Activated B cell treated with CpG ODN at 0.5 μM for 24 hours (primary cell): ENCODE measurements around the gene RAB3IL1. TPM values are rescaled to one million over a fixed set of nuclear protein-coding genes. Genes with fewer than 3 reads are reported as not detected.

Experiments
- ATAC-seq: fragments of 200-7000 bp; cut with Tn5 transposase; one replicate; pipeline ENCODE4 v1.10.0; 2021; ENCODE audit warnings: low read depth, mild to moderate bottlenecking, moderate library complexity
- CTCF ChIA-PET: fragments of 350-600 bp; sonication (Branson Sonifier 250); formaldehyde crosslinking; loops from one replicate; lab custom pipeline; 2021; ENCODE audit warnings: antibody characterized with exemption; lab: Charles Lee
- POLR2A ChIA-PET: fragments of 350-600 bp; sonication (Branson Sonifier 250); formaldehyde crosslinking; loops from one replicate; lab custom pipeline; 2021; ENCODE audit warnings: antibody characterized with exemption; lab: Charles Lee
- DNase-seq: peaks from one replicate; pipeline ENCODE4 v3.0.0; 2022
- H3K27ac Mint-ChIP-seq: one replicate; pipeline ENCODE4 v1.8.0; 2020; ENCODE audit warnings: mixed read lengths
- H3K27me3 Mint-ChIP-seq: one replicate; pipeline ENCODE4 v1.8.0; 2021; ENCODE audit warnings: mixed read lengths
- H3K36me3 Mint-ChIP-seq: one replicate; pipeline ENCODE4 v1.8.0; 2021; ENCODE audit warnings: low read depth, mixed read lengths
- H3K4me1 Mint-ChIP-seq: one replicate; pipeline ENCODE4 v1.8.0; 2021; ENCODE audit warnings: mixed read lengths
- H3K4me3 Mint-ChIP-seq: one replicate; pipeline ENCODE4 v1.8.0; 2020; ENCODE audit warnings: mild to moderate bottlenecking, mixed read lengths
- H3K9me3 Mint-ChIP-seq: one replicate; pipeline ENCODE4 v1.8.0; 2020; ENCODE audit warnings: mixed read lengths
- intact Hi-C: fragments of 100-400 bp; cut with micrococcal nuclease; formaldehyde crosslinking; loops from one replicate; pipeline ENCODE4 v1.15.1; 2024
- total RNA-seq: library from RNA; stranded (reverse); gene quantifications from 2 replicates; pipeline ENCODE4 v1.2.3, GENCODE V29; 2022
- TF ChIP-seq, protein P1 (sequence below): fragments of 200-600 bp; IDR thresholded peaks from one replicate; pipeline ENCODE4 v1.8.0; 2022; ENCODE audit warnings: antibody characterized with exemption, mild to moderate bottlenecking

RAB3IL1 gene
- total RNA-seq, 1 donor from 2014 or later, result not detected

DNA sequence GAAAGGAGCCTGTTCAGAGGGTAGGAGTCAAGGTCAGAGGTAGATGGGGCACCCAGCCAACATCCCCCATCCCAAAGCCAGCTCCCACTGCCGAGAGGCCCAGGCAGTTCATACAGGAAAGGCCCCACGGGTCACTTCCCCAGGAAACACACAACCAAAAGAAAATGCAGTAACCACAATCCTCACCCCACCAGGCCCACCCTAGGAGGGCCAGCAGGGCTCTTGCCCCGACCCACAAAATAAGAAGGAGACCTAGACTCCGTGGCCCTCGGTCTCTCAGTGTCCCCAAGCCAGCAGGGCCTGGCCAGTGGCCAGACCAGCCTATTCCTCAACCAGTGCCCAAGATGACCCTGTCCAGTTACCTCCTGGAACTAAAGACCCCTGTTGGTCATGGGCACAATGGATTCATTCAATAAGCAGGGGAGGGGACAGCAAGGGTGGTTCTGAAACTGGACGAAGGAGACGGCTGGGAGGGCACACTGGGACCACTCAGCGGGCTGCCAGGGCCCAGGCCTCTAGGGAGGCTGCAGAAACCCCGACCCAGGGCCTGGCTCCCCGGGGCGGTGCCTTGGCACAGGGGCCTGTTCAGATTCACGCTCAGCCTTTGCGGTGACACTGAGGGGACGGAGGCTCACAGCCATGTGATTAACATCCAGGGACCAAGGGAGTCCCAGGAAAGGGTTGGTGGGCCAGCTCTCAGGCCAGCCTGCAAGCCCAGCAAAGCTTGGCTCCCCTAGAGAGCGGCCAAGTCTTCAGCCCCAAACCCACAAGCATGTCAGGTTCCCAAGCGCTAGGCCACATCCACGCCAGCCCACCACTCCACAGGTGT, 5.5 kb downstream of the RAB3IL1 start:
- Mint-ChIP-seq H3K4me3 (no peak overlapping the region), H3K4me1 (no peaks in the 10 kb centered on the region)
- DNase-seq, result no peak

DNA sequence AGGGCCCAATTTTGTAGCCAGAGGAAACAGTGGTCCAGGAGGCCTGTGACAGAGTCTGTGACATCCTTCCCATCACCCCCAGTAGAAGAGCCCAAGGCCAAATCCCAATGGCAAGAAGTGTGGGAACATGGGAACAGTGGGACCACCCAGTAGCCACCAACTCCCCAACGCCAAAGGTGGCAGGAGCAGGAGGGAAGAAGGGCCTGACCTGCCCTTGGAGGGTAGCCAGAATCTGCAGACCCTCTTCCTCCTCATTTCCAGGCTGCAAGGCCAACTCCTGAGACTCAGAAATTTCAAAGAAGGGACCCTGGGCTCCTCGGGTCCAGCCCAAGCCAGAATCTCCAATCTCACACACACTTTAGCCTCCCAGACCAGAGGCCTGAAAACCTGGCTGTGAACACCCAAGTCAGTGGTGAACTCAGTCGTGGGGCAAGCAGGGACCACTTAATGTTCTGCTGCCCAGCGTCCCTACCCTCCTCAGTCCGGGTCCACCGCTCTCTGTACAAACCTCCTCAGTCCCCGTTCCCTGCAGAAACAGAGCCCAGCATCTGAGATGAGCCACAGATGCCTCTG, 6.2 kb downstream of the RAB3IL1 start:
- ChIA-PET CTCF (no interaction called here), POLR2A (no interaction called here)
- Mint-ChIP-seq H3K4me3 (no peak overlapping the region), H3K27ac (no peak overlapping the region), H3K27me3 (peaks cover 21% of the 10 kb centered on the region), H3K4me1 (no peaks in the 10 kb centered on the region), H3K9me3 (no peaks in the 10 kb centered on the region), H3K36me3 (no peaks in the 10 kb centered on the region)
- TF ChIP-seq, protein P1, sequence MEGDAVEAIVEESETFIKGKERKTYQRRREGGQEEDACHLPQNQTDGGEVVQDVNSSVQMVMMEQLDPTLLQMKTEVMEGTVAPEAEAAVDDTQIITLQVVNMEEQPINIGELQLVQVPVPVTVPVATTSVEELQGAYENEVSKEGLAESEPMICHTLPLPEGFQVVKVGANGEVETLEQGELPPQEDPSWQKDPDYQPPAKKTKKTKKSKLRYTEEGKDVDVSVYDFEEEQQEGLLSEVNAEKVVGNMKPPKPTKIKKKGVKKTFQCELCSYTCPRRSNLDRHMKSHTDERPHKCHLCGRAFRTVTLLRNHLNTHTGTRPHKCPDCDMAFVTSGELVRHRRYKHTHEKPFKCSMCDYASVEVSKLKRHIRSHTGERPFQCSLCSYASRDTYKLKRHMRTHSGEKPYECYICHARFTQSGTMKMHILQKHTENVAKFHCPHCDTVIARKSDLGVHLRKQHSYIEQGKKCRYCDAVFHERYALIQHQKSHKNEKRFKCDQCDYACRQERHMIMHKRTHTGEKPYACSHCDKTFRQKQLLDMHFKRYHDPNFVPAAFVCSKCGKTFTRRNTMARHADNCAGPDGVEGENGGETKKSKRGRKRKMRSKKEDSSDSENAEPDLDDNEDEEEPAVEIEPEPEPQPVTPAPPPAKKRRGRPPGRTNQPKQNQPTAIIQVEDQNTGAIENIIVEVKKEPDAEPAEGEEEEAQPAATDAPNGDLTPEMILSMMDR, result no peak
- ATAC-seq, result no peak
- intact Hi-C loops, result no loop called here
- DNase-seq, result no peak

More for the DNA sequence above, 5.5 kb downstream of the RAB3IL1 start:
- no peak overlapping the region for H3K27ac Mint-ChIP-seq
- CTCF ChIA-PET, result no interaction called here
- no peaks in the 10 kb centered on the region for H3K36me3 Mint-ChIP-seq
- intact Hi-C loops, result no loop called here
- ATAC-seq, result no peak
- H3K27me3 Mint-ChIP-seq, result peaks cover 24% of the 10 kb centered on the region
- TF ChIP-seq, protein P1, result no peak
- POLR2A ChIA-PET, result no interaction called here
- H3K9me3 Mint-ChIP-seq, result no peaks in the 10 kb centered on the region

DNA sequence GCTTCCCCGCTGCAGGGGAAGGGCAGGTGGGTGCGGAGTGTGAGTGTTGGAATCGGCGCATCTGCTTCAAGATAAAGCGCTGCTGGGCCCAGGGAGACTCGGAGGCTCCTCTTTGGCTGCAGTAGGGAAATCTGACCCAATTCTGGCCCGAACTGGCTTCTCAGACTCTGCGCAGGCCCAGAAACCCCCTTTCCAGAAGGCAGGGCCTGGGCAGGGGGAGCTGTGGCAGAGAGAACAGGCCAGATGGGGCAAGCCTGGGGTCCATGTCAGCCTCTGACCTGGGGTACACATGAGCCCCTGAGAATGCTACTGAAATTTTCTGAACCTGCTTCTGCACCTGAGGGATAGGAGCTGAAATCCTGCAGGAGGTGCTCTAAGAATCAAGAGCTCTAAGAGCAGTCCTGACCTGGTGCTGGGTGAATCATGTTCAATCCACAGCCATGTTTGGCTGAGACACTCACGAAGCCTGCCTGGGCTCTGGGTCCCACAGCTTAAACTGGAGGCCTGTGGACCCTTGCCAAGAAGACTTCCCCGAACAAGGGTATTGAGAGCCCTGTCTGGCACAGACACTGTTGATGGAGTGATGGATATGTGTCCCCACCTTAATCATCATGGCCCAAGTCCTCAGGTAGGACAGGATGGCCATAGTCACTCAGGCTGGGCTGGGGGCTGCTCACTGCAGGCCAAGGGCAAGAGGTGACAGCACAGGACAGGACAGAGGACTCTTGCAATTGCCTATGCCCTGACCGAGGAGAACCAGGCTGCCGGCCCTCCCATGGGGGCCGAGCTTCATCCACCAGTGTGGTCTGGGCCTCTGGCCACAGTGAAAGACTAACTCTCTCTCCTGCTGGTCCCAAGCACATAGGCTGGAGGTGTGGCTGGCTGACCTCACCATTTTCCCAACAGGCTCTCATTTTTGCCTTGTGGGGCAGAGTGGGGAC, 6.9 kb downstream of the RAB3IL1 start:
- intact Hi-C loops, result no loop called here
- Mint-ChIP-seq H3K4me3 (no peak overlapping the region), H3K9me3 (no peaks in the 10 kb centered on the region), H3K27me3 (peaks cover 18% of the 10 kb centered on the region), H3K4me1 (no peaks in the 10 kb centered on the region), H3K36me3 (no peaks in the 10 kb centered on the region), H3K27ac (no peak overlapping the region)
- ATAC-seq (no peak), DNase-seq (no peak)
- ChIA-PET POLR2A (no interaction called here), CTCF (interaction anchor here (0.6 to 1.8 kb wide), 3 partner anchors 12 to 172 kb away, joined by 3 to 6 read pairs (median 6); no protein-coding TSS in a partner anchor)
- TF ChIP-seq, protein P1, result no peak

DNA sequence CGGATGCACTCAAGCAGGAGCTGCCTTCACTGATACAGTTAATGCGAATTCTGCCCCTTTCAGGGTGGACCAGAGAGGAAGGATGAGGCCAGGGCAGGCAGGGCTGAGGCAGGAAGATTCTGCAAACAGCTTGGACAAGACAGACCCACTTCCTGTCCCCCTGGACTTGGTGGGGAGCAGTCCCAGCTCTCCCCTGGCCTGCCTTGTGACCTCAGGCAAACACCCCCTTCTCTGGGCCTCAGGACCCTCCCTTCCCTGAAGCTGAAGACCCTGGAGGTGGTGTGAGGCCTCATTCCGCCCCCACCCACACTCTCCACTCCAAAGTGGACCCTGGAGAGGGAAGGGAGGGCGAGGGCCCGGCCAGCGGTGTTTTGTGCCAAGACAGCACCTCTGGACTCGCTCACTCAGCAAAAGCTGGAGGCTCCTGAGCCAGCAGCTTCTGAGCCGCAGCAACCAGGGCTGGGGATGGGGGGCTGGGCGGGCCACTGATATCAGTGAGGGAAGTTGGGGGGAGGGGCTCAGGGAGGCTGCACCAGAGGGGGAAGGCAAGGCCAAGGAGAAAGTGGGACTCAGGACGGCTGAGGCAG, 8.5 kb downstream of the RAB3IL1 start:
- no peaks in the 10 kb centered on the region for H3K9me3 Mint-ChIP-seq
- no peak overlapping the region for H3K4me3 Mint-ChIP-seq
- intact Hi-C loops, result no loop called here
- DNase-seq, result no peak
- peaks cover 4% of the 10 kb centered on the region for H3K27me3 Mint-ChIP-seq
- TF ChIP-seq, protein P1, result no peak
- POLR2A ChIA-PET, result interaction anchor here (0.6 to 0.8 kb wide), 2 partner anchors 35 to 59 kb away, joined by 3 to 4 read pairs; no protein-coding TSS in a partner anchor
- CTCF ChIA-PET, result interaction anchor here (1.7 to 1.9 kb wide), 4 partner anchors 10 to 173 kb away, joined by 6 to 9 read pairs (median 6); no protein-coding TSS in a partner anchor
- H3K27ac Mint-ChIP-seq, result no peak overlapping the region
- ATAC-seq, result no peak
- H3K4me1 Mint-ChIP-seq, result no peaks in the 10 kb centered on the region
- no peaks in the 10 kb centered on the region for H3K36me3 Mint-ChIP-seq
